ENCODE results near the gene PLEKHS1. TPM values are rescaled to one million over a fixed set of nuclear protein-coding genes. Genes with fewer than 3 reads are reported as not detected.

Gene PLEKHS1
- total and polyA plus RNA-seq, 4 donors, result under 0.01 TPM; not detected in 3

GRCh38 chr10:113718969-113719822 lies 32.3 kb upstream of the PLEKHS1 start:
- no peak overlapping the region for H3K27ac ChIP-seq (ENCODE audit: low read depth in 1 of 2, low read length in 2 of 2)
- no peaks in the 10 kb centered on the region for H3K9me3 ChIP-seq (ENCODE audit: control insufficient read depth in 4 of 4, low read length in 3 of 4)
- 87% methylated on average over 21 of the region's 21 CpGs for WGBS
- DNase-seq (ENCODE audit: low spot score), result no peak
- no peak overlapping the region for H3K9ac ChIP-seq (ENCODE audit: low read depth in 1 of 2, low read length in 2 of 2)
- H3K4me3 ChIP-seq (ENCODE audit: low read depth in 1 of 3, low read length in 3 of 3), result no peak overlapping the region
- H3K27me3 ChIP-seq (ENCODE audit: control insufficient read depth in 4 of 4, insufficient read depth in 4 of 4, low read length in 3 of 4), result no peaks in the 10 kb centered on the region
- TF ChIP-seq REST (IDR thresholded peaks at IDR 0.05), result no peak
- no peak for TF ChIP-seq HNF4A (conservative IDR thresholded peaks at IDR 0.05)
- no peak for TF ChIP-seq NR2F2 (IDR thresholded peaks at IDR 0.05)
- no peak for TF ChIP-seq MAX (IDR thresholded peaks at IDR 0.05)
- H3K4me1 ChIP-seq (ENCODE audit: control insufficient read depth in 4 of 4, insufficient read depth in 4 of 4, low read length in 3 of 4), result no peaks in the 10 kb centered on the region
- peaks cover 4 to 29% (median 16%) of the 10 kb centered on the region in 4 donors for H3K36me3 ChIP-seq (ENCODE audit: control insufficient read depth in 4 of 4, insufficient read depth in 3 of 4, low read depth in 1 of 4, low read length in 3 of 4)

- TF ChIP-seq HNF4G (IDR thresholded peaks at IDR 0.05), result no peak
- no peak for TF ChIP-seq MAX (IDR thresholded peaks at IDR 0.05)
- TF ChIP-seq YY1 (IDR thresholded peaks at IDR 0.05), result no peak
- no peak for TF ChIP-seq FOXA2 (IDR thresholded peaks at IDR 0.05)
- TF ChIP-seq HNF4A (conservative IDR thresholded peaks at IDR 0.05), result no peak
- TF ChIP-seq REST (IDR thresholded peaks at IDR 0.05), result no peak
- no peak for TF ChIP-seq EGR1 (IDR thresholded peaks at IDR 0.05; ENCODE audit: low read depth in 2 of 2)
- TF ChIP-seq RAD21 (IDR thresholded peaks at IDR 0.05), result no peak
- no peak for TF ChIP-seq ZBTB33 (IDR thresholded peaks at IDR 0.05)
- TF ChIP-seq NR2F2 (IDR thresholded peaks at IDR 0.05), result no peak
- TF ChIP-seq JUND (IDR thresholded peaks at IDR 0.05), result no peak
- peaks cover 6 to 41% (median 18%) of the 10 kb centered on the region in 4 donors for H3K36me3 ChIP-seq (ENCODE audit: control insufficient read depth in 4 of 4, insufficient read depth in 3 of 4, low read depth in 1 of 4, low read length in 3 of 4)
- 86% methylated on average over 8 of the region's 8 CpGs for WGBS
These were observed 31.1 kb upstream of the PLEKHS1 start for GRCh38 chr10:113720386-113720785.

More at GRCh38 chr10:113720386-113720785, 31.1 kb upstream of the PLEKHS1 start:
- DNase-seq (ENCODE audit: low spot score), result no peak
- no peak overlapping the region for H3K4me3 ChIP-seq (ENCODE audit: low read depth in 1 of 3, low read length in 3 of 3)
- H3K9me3 ChIP-seq (ENCODE audit: control insufficient read depth in 4 of 4, low read length in 3 of 4), result no peaks in the 10 kb centered on the region
- H3K27ac ChIP-seq (ENCODE audit: low read depth in 1 of 2, low read length in 2 of 2), result no peak overlapping the region
- no peak overlapping the region for H3K9ac ChIP-seq (ENCODE audit: low read depth in 1 of 2, low read length in 2 of 2)
- no peaks in the 10 kb centered on the region for H3K4me1 ChIP-seq (ENCODE audit: control insufficient read depth in 4 of 4, insufficient read depth in 4 of 4, low read length in 3 of 4)
- H3K27me3 ChIP-seq (ENCODE audit: control insufficient read depth in 4 of 4, insufficient read depth in 4 of 4, low read length in 3 of 4), result no peaks in the 10 kb centered on the region

Data from liver (tissue), 9 donors.